Stimulated activated CD4-positive, alpha-beta T cell treated with anti-CD3 and anti-CD28 coated beads, Interleukin-1b, Interleukin-23, amount 100 ng/mL, for 48 hours (primary cell): ENCODE results near the gene TOP2B.

Source experiments
- DNase-seq: peaks from one replicate; pipeline ENCODE4 v3.0.0-alpha.2; 2020

TOP2B gene

DNA sequence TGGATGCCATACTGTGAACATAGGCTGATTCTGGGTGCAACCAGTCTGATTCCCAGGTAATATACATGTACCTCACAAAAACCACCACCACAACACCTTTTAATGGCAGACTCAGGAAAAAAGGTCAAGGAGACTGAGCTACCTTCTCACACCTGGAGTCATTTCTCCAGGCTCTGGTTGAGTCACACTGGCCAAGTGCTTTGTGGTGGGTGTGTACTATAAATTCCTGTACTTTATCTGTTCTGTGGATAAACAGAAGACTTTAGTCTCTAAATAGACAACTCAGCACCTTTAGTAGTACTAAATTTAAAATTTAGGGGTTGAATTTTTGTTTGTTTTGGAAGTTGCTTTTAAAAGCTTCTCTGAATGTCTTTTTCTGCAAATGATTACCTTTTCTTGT, 46.7 kb downstream of the TOP2B start:
- no peak for DNase-seq

DNA sequence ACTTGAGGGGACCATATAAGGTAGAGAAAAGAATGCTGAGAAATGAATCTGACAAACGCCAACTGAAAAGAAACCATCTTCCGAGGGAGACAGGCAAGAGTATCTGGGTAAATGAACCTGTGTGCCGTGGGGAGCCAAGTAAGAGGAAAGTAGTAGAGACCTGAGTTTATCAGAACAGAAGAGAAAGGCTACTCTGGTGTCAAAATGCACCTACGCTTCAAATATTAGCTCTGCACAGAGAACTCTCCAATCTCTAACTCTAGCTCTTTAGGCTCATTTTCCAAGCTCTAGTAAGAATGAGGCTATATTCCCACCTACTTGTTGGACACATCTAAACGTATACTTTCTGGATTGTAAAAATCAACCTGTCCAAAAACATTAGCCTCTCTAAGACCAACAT, 53.5 kb downstream of the TOP2B start:
- DNase-seq, result no peak

DNA sequence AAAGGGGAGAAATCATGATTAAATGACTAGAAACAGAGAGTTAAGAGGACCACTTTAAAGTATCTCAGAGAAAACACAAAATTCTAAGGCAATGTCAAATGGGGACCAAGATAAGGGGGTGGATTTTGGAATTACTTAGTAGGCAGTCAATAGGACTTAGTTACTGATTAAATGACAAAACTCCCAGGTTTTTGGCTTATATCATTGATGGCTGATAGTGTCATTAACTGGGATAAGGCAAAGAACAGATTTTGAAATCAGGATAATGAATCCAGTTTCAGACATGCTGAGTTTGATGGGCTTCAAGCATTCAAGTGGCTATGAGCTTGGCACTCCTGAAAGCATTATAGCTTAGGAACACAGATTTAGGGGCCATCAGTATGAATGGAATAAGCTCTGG, 53.9 kb downstream of the TOP2B start:
- DNase-seq, result no peak

DNA sequence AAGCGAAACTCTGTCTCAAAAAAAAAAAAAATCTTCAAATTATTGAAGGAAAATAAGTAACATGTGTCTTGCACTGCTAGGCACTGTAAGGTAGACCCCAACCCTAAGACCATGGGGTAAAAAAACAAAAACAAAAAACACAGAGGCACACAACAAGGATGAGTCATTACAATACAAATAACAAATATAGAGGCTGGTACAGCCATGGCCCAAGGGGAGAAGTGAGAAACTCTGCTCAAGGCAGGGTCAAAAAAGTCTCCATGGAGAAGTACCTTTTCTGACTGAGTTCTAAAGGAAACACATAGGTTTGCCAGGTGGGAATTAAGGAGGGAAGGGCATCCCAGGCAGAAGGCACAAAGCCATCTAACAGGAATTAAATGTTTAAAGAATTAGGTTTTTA, 54.5 kb downstream of the TOP2B start:
- no peak for DNase-seq

DNA sequence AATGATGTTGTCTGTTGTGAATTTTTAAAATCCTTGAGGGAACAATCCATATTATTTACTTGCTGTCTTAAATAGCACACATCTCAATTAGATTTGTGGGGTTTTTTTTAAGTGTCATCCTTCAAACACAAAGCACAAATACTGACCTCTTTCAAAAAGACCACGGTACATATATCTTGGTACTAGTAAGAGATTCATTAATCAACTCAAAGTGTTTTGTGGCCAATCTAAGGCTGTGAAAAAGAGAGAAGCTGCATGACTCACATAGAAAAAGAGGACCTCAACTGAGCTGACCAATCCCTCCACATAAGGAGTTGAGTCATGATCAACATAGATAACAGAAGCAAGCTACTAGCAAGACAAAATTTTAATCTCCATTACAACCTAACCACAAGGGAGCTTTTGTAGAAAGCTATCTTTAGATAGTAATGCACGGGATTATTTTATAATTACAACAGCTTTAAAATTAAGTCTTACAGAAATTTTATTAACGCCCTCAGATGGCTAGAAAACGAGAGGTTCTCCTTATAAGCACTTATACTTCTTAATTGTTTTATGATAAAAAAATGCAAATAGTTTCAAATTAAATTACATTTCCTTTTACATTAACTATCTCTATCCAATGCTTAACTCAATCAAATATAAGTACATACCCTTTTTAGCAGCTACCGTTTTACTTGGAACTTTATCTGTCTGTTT, 60.5 kb downstream of the TOP2B start:
- DNase-seq, result no peak

DNA sequence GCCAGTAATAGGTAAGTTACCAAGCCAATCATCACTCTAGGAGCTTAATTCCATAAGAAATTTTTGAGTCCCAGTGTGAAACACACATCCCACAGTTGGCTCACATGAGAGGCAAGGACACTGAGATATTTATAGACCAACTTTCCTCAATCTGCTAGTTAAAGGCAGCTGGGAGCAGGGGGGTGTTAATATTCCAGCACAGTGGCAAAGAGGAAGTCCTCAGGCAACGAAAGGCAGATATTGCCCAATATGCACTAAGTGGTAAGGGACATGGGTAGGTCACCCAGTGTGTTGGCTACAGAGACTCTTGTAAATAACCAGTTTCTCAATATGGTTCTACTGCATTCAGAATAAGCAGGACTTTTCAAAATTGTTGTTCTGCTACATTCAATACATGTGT, 61.0 kb downstream of the TOP2B start:
- DNase-seq, result no peak

DNA sequence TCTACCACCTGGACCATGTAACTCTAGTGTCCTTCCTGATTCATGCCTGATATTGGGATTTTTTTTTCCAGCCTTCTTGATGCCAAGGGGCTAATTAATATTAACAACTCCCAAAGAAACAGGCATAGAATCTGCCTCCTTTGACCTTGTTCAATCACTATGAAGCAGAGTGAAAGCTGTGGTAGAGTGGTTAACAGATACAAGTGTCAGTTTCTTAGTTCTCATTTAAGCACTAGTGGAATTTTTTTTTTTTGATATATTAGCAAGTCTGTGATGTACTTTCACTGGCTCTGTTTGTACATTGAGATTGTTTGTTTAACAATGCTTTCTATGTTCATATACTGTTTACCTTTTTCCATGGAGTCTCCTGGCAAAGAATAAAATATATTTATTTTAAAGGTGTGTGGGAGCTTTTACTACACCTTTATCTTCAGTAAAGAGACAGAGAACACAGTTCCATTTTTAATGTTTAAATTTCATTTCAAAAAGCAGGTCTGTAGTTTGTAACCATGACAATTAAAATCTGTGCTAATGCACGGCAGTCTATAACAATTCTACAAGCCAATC, 67.1 kb downstream of the TOP2B start:
- no peak for DNase-seq

DNA sequence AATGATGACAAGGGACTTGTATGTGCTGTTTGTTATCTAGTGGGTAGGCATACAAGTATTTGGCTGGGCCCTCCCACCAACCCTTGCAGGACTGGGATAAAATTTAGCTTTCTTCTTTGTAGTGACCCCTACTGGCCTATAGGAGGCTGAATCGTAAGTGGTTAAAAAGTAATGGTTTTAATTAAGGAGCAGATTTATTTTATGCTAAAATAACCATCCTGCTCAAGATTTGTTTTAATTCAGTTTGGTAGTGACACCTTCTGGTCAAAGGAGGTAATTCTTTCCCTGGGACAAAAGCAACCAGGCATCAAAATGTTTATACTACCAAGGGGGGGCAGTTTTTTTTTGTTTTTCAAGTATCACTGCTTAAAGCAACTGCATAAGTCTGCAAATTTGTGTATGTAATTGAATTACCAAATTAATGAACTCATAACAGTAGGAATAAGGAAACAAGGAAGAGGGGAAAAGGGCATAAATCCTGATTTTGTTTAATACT, 70.7 kb downstream of the TOP2B start:
- no peak for DNase-seq

DNA sequence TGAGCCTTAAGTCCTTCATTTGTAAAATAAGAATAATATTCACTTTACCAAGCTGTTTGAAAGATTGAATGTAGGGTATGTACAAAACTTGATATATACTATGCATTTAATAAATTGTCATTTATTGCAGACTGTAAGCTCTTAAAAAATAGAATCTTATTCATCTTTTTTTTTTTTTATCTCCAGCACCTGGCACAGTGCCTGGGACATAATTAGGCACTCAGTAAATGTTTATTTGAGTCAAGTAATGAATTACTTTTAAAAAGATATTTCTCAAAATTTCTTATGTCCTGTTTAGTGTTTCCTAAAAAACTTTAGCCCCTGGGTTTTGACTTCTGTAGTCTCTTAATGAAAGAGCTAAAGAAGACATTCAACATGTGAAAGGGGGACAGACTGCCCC, 71.7 kb downstream of the TOP2B start:
- DNase-seq, result no peak

DNA sequence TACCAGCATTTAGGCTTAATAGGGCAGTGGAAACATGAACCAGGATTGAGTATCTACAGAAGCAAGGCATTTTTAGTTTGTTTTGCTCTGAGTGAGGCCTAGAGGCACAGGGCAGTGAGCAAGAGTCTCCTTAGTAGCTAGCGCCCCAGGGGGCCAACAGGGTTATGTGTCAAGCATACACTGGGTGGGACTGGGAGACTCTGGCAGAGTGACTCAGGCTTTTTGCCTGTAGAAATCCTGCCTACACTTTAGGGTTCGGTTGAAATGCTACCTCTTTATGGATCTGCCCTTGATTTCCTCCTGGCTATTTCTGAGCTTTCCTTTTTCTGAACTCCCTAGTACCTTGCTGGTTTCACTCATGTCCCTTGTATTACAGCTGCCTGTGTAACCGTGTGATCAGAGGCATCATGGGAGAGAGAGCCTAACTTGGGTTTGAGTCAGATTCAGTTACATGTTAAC, 72.2 kb downstream of the TOP2B start:
- DNase-seq, result peak; percentile 8

DNA sequence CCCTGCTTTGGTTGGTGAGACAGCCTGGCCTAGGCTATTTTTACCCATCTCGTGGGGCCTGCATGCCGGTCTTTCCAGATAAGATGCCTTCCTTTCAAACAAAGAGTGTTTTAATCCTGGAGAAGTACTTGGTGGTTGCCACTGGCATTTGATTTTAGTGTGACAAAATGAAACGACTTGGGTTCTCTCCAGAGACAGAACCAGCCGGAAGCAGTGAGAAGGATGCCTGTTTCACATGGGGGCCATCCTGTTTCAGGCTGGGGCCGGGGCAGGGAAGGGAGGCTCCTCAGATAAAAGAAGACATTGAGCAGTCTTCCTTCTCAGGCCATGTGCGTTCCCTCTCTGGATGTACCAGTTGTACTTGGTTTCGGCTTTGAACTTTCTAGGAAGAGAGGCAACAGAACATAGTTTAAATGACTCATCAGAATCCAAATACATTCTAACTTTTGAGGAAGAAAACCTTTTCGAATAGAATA, 74.9 kb downstream of the TOP2B start:
- no peak for DNase-seq

DNA sequence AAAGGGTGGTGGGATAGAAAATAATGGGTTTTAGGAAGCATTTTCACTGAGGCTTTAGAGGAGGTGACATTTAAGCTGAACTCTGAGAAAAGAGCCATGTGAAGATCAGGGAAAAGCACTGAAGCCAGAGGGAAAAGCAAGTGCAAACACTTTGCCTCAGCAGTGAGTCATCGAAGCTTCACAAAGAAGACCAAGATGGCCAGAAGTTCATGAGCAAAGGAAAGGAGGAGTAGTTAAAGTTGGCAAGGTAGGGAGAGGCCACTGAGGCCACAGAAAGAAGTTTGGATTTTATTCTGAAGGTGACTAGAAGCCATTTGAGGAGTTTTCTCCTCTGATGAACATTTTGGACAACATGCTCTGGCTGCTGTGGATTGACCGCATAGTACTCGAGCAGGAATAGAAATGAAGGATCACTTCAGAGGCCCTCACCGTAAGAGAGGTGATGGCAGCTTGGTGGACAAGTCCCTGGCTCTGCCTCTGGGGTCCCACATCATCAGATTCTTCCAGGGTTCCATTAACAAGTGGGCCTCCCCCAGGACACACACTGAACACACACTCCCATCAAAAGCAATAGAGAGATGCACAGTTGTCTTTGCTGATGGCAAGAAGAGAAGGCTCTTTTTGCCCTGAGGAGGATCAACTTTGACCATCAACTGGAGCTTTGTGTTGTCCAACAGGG, 75.5 kb downstream of the TOP2B start:
- no peak for DNase-seq

DNA sequence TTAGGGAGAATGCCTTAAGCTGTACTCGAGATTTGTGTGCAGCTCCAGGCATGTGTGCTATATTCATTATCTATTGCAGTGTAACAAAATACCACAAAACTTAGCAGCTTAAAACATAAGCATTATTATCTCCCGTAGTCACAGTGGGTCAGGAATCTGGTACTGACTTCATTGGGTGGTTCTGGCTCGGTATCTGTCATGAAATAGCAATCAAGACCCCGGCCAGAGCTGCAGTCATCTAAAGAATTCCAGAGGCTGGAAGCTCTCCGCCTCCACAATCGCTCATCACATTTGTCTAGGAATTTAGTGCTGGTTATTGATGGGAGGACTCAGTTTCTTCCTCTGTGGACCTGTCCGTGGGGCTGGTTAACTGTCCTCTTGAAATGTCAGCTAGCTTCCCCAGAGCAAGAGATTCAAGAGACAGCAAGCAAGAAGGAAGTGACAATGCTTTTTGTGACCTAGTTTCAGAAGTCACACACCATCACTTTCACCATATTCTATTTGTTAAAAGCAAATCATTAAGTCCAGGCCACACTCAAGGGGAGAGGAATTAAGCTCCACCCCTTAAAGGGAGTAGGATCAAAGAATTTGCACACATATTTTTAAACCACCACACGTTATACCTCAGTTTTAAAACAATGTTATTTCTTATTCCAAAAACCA, 76.1 kb downstream of the TOP2B start:
- no peak for DNase-seq

DNA sequence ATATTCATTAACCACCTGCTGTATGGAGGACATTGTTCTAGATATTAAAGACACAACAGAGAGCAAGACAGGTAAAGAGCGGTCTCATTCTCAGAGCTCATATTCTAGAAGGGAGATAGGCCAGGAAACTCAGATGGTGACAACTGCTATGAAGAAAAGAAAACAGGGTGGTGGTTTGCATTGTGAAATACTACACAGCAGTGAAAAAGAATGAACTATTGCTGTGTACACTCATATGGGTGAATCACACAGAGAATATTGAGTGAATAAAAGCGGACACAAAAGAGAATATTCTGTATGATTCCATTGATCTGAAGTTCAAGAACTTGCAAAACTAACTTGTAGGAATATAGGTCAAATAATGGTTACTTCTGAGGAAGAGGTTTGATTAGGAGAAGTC, 76.7 kb downstream of the TOP2B start:
- DNase-seq, result no peak

DNA sequence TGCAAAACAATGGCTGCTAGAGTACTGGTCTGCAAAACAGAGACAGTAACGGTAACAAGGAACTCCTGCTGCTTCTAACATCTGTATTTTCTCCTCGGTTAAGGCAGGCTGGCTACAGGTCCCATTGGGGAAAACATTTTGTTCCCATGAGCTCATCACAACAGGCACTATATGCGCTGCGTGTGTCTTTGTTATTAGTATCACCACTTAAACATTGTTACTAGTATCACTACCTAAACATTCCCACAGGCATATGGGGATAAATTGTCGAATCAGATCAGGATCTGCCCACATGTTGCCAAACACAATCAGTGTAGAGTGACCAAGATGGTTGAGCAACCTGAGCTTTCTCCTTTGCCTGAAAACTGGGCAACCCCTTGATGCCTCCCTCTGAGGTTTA, 77.2 kb downstream of the TOP2B start:
- no peak for DNase-seq

DNA sequence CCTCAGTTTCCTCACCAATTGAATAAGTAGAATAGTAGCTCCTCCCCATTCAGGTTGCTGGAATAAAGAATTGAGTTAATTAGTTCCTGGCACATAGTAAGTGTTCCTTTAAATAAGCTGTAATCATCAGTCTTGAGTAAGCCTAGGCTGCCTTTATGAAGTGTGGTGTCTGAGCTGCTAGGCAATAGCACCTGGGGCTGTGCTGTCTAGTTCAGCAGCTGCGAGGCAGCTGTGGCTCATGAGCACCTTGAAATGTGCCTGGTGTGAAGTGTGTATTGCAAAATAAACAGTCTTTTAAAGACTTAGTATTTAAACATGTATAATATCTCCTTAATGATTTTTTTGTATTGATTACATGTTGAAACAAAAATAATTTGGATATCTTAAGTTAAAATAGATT, 77.6 kb downstream of the TOP2B start:
- no peak for DNase-seq

DNA sequence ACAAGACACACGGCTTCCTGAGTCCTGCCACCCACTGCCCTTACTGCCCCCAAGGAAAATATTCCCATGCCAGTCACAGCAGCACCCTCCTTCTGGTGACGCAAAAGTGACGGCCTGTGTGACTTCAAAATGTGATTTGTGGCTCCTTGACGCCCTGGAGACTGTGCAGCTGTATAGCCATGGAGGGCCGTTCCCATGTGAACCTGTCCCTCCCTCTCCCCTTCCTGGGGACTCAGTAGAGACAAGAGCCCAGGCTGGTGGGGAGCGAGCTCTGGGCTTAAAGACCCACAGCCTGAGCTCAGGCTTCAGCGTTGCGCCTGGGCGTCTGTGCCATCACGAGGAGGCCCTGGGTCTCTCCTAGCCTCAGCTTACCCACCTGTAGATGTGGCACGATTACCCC, 78.2 kb downstream of the TOP2B start:
- DNase-seq, result no peak

DNA sequence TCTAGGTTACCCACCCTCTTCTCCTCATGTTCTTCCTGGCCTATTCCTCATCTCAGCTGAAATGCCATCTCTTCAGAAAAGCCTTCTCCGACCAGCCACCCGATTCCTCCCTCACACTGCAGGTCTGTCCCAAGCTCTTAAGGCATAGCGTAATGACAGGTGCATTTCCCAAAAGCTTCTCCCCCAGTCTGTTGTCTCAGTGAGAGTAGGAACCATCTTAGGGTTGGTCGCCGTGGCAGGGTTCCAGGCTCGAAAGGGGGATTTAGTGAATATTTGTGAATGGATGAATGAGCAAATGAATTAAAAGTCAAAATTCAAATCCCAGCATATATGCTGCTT, 78.6 kb downstream of the TOP2B start:
- no peak for DNase-seq

DNA sequence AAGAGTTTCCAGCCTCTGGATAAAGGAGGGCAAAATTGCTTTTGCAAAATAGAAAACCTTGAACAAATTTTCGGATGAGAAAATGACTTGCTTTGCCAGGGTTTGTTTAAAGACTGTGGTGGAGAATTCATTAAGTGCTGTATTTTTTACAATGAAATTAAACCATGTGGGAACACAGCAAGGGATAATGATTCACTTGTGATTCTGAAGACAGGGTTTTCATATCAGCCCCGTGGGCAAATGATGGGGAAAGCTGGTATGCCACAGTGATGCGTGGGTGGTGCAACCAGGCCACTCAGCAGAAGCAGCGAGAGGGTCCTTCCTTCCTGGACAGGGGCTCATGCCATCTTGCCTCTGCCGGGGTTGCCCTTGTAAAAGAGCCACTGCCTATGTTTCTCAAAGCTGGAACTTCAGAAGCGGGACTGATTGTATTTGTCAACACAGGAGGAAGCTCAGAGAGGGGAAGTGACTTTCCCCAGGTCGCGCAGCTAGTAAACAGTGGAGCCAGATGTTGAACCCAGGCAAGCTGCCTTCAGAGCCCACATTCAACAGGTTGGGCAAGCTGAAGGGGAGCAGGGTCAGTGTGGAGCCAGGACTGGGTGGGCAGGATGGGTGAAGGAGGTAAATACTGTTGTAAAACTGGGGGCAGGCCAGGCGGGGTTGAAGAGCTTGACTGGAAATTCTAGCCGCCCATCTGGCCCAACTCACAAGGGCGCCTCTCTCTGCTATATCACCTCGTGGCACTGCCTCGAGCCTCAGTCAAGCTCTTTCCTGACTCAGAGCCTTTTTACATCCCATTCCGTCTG, 79.1 kb downstream of the TOP2B start:
- no peak for DNase-seq

DNA sequence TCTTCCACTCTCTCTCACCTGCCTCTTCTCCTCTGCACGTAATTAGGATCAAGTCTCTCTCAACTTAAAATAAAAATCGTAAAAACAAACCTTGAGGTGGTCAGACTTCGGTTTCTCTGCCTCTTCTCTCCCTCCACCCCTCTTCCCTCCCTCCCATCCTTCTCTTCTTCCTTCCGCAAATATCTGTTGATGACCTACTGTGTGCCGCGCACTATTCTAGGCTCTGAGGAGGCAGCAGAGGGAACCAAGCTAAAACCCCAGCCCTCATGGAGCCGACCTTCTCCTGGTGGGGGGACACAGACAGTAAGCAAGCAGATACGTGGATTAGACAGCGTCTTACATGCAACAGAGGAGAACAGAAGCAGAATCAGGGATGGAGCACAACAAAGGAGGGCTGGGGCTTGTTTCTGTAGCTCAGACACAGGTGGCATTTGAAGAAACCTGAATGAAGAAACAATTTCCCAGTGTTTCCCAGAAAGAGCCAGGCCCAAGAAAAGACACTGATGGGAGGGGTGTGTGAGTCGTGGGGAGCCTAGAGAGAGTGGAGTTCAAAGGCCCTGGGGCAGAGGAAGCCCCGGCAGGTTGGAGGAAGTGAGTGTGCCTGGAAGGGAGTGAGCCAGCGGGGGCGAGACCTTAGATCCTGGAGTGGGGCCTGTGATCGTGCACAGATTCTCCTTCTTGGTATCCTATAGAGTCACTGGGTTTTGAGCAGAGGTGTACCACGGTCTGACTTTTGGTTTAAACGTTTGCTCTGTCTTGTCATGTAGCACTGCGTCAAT, 80.5 kb downstream of the TOP2B start:
- DNase-seq, result no peak

DNA sequence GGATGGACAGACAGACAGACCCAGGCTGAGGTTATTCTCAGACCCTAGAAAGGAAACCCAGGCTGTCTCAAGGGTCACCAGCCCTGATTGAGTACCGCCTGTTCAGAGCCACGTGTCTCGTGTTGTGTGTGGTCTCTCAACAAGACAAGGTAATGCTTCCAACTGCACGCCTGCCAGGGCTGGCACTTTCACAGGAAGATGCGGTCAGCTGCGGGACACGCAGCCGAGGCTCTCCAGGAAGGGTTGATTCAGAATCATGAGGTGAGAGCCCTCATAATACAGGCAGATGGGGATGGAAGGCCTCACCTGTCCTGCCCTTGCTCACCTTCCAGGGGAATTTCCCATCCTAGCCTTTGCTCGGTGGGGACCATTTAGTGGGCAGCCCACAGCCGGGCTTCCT, 81.4 kb downstream of the TOP2B start:
- no peak for DNase-seq

DNA sequence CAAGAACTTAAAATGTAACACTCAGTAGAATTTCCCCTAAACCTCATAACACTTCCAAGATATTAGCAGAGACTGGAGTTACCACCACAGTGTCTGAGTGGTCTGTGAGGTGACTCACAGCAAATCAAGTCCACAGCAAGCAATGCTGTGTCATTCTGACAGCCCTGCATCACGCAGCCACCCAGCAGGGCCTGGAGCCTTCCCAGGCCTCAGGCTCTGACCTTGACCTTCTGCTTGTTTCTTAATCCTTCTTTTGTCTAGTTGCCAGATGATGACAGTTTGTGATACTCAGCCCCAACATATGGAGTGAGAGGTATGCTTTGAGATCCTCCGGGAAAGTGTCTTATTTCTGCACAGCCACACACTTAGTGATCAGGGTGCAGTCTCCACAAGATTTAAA, 82.5 kb downstream of the TOP2B start:
- DNase-seq, result no peak
